Measurements from ENCODE around the gene IQSEC1.

DNA sequence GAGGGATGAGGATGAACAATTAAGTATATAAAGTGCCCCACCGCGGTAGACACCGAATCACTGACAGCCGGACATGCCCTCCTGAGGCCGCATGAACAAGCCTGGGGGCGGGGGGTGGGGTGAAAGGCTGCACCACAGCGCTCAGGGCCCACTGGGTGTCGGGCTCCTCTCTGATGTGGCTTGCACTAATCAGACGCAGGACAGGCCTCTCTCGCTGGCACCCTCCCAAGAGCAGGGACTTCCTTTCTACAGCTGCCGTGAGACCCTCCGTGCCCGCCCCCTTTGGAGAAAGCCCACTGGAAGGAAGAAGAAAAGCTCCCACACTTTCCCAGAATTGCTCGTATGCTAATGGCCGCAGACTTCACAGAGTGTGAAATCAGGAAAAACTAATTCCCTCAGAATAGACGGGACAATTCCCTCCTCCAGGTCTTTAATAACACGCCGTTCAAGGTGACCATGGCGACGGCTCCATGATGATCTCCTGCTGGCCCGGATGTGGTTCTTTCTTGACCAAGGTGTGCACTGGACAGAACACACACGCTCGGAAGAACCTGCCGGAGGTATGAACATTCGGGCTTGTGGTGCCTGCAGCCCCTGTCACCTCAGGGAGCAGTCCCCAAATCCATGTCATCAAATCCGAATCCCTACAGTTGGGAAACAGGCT is 32.0 kb downstream of the IQSEC1 start:
- TF ChIP-seq CTCF (IDR thresholded peaks at IDR 0.05; ENCODE audit: insufficient read depth, low read length, poor library complexity, severe bottlenecking) (no peak), EZH2phosphoT487 (conservative IDR thresholded peaks at IDR 0.05; ENCODE audit: low read length) (no peak)
